ENCODE results near the gene MSH3.

The MSH3 gene

DNA sequence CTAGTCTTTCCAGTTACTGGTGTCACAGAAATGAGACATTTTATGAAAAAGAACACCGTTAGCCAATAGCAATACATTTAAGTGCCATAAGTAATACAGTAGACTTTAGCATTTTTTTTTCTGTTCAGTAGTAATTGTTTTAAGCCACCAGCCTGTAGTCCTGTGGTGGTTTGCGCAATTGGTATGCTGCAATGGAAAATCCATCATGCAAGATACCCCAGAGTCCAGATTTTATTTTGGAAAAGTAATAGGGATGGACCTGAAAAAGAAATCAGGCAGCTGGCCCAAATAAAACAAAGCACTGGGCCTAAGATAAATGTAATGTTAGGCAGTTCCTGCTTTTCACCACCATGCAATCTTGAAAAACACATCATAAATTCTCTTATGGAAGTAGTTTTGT is 211.1 kb downstream of the MSH3 start:
- no peak overlapping the region for H3K4me3 Mint-ChIP-seq
- H3K27ac Mint-ChIP-seq: no peak overlapping the region

DNA sequence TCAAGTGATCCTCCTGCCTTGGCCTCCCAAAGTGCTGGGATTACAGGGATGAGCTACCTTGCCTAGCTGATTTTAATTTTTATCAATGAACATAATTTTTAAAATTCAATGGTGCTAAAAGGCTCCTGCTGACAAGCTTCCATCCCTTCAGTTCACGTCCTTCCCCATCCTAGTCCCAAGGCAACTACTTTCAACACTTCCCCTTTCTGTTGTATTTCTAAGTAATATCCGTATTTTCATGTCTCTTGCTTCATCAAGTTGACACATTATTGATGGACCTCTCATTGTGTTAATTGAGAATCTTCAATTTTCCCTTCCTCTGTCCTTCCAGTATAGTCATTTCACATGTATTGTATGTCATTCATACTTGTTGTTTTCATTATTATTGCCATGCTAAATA is 211.9 kb downstream of the MSH3 start:
- Mint-ChIP-seq H3K4me3 (no peak overlapping the region), H3K36me3 (ENCODE audit: low read depth) (peaks cover 11% of the 10 kb centered on the region)

More for the DNA sequence above, 211.1 kb downstream of the MSH3 start:
- H3K36me3 Mint-ChIP-seq (ENCODE audit: low read depth): peaks cover 17% of the 10 kb centered on the region
- TF ChIP-seq, protein P1, sequence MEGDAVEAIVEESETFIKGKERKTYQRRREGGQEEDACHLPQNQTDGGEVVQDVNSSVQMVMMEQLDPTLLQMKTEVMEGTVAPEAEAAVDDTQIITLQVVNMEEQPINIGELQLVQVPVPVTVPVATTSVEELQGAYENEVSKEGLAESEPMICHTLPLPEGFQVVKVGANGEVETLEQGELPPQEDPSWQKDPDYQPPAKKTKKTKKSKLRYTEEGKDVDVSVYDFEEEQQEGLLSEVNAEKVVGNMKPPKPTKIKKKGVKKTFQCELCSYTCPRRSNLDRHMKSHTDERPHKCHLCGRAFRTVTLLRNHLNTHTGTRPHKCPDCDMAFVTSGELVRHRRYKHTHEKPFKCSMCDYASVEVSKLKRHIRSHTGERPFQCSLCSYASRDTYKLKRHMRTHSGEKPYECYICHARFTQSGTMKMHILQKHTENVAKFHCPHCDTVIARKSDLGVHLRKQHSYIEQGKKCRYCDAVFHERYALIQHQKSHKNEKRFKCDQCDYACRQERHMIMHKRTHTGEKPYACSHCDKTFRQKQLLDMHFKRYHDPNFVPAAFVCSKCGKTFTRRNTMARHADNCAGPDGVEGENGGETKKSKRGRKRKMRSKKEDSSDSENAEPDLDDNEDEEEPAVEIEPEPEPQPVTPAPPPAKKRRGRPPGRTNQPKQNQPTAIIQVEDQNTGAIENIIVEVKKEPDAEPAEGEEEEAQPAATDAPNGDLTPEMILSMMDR (IDR thresholded peaks at IDR 0.05; ENCODE audit: unreplicated experiment in 3 of 3): no peak
- peaks cover 3% of the 10 kb centered on the region for H3K9me3 Mint-ChIP-seq
- peaks cover 9% of the 10 kb centered on the region for H3K4me1 Mint-ChIP-seq
- H3K27me3 Mint-ChIP-seq (ENCODE audit: low read depth): no peaks in the 10 kb centered on the region

DNA sequence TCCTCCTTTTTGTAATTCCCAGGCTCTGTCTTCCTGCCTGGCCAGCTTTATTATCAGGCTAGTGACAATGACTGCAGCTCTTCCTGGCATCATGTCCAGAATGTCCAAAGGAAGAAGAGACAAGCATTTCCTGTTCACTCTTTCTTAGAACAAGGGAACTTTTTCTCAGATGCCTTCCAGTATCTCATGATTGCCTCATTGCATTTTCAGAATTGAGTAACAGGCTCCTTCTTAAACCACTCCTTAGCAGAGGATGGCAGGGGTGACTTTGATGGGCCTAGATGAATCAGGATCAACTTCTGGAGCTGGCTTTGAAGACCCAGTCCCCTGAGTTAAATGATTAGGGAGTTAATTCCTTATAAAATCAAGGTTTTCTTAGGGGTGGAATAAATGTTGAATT is 212.8 kb downstream of the MSH3 start:
- Mint-ChIP-seq H3K9me3 (no peaks in the 10 kb centered on the region), H3K27ac (no peak overlapping the region), H3K4me3 (no peak overlapping the region), H3K4me1 (peaks cover 9% of the 10 kb centered on the region), H3K27me3 (ENCODE audit: low read depth) (no peaks in the 10 kb centered on the region), H3K36me3 (ENCODE audit: low read depth) (peaks cover 11% of the 10 kb centered on the region)
- TF ChIP-seq, protein P1 (IDR thresholded peaks at IDR 0.05; ENCODE audit: unreplicated experiment in 3 of 3): no peak

More for the DNA sequence above, 211.9 kb downstream of the MSH3 start:
- Mint-ChIP-seq H3K4me1 (peaks cover 9% of the 10 kb centered on the region), H3K27ac (no peak overlapping the region), H3K27me3 (ENCODE audit: low read depth) (no peaks in the 10 kb centered on the region), H3K9me3 (no peaks in the 10 kb centered on the region)
- TF ChIP-seq, protein P1 (IDR thresholded peaks at IDR 0.05; ENCODE audit: unreplicated experiment in 3 of 3): no peak

DNA sequence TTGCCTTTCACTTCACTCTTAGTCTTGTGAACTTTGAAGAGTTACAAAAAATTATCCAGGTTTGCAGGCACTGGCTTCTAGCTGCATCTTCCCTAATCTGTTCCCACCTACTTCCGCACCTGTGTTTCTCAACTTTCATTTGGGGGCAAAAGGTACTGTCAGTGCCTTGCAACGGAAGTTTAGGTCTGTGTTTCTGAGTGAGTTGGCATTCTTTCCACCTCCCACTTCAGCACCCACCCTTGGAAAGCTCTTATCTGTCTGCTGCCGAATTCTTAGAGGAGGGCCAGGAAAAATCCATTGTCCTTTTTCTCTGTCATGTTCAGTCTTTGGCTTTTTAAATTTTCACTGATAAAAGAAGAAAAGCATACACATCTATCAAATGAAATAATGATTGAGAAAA is 216.0 kb downstream of the MSH3 start:
- no peaks in the 10 kb centered on the region for H3K9me3 Mint-ChIP-seq
- TF ChIP-seq, protein P1 (IDR thresholded peaks at IDR 0.05; ENCODE audit: unreplicated experiment in 3 of 3): no peak
- peaks cover 17% of the 10 kb centered on the region for H3K36me3 Mint-ChIP-seq (ENCODE audit: low read depth)
- H3K4me1 Mint-ChIP-seq: peaks cover 5% of the 10 kb centered on the region
- no peak overlapping the region for H3K4me3 Mint-ChIP-seq
- H3K27me3 Mint-ChIP-seq (ENCODE audit: low read depth): no peaks in the 10 kb centered on the region
- H3K27ac Mint-ChIP-seq: no peak overlapping the region

DNA sequence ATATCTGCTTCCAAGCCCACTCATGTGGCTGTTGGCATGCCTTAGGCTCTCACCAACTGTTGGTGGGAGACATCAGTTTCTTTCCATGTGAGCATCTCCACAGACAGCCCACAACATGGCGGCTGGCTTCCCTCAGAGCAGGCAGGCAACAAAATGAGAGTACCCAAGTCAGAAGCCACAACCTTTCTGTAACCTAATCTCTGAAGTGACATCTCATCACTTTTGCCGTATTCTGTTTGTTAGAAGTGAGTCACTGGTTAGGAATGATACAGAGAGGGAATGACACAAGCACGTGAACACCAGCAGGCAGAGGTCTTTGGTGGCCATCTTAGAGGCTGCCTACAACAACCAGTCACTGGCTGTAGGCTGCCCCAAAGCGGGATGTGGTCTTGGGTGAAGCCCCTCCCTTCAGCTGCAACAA is 217.1 kb downstream of the MSH3 start:
- TF ChIP-seq, protein P1 (IDR thresholded peaks at IDR 0.05; ENCODE audit: unreplicated experiment in 3 of 3): no peak
- H3K9me3 Mint-ChIP-seq: no peaks in the 10 kb centered on the region
- H3K4me3 Mint-ChIP-seq: no peak overlapping the region
- H3K36me3 Mint-ChIP-seq (ENCODE audit: low read depth): peaks cover 18% of the 10 kb centered on the region
- no peak overlapping the region for H3K27ac Mint-ChIP-seq
- H3K27me3 Mint-ChIP-seq (ENCODE audit: low read depth): no peaks in the 10 kb centered on the region
- peaks cover 5% of the 10 kb centered on the region for H3K4me1 Mint-ChIP-seq

DNA sequence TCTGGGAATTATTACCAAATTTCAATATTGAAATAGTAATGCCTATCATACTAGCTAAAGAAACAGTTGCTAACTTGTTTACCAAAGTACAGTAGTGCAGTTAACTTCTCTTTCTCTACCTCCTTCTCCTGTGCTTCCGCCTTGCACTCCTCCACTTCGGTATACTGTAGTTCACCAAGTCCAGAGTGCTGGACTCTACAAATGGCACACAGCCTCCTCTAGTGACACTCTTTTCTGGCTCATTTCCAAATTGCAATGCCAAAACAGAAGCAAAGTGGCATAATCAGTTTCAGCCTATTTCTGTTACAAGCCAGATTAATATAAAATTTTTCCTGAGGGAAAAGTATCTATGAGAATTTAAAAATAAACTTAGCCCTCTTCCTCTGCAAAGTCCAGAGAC is 219.7 kb downstream of the MSH3 start:
- no peaks in the 10 kb centered on the region for H3K9me3 Mint-ChIP-seq
- no peaks in the 10 kb centered on the region for H3K27me3 Mint-ChIP-seq (ENCODE audit: low read depth)
- peaks cover 19% of the 10 kb centered on the region for H3K36me3 Mint-ChIP-seq (ENCODE audit: low read depth)
- TF ChIP-seq, protein P1 (IDR thresholded peaks at IDR 0.05; ENCODE audit: unreplicated experiment in 3 of 3): no peak
- no peak overlapping the region for H3K27ac Mint-ChIP-seq
- no peak overlapping the region for H3K4me3 Mint-ChIP-seq
- H3K4me1 Mint-ChIP-seq: no peaks in the 10 kb centered on the region
